HG03575 (cell line): ENCODE measurements around the gene HEPACAM2.

ENCODE experiments used
- ATAC-seq: cut with Tn5 transposase; IDR thresholded peaks from one replicate; pipeline ENCODE4 v1.9.1; 2021; ENCODE audit not compliant: unreplicated experiment, insufficient number of reproducible peaks, low FRiP score; ENCODE audit errors: extremely low read depth

HEPACAM2 gene

DNA sequence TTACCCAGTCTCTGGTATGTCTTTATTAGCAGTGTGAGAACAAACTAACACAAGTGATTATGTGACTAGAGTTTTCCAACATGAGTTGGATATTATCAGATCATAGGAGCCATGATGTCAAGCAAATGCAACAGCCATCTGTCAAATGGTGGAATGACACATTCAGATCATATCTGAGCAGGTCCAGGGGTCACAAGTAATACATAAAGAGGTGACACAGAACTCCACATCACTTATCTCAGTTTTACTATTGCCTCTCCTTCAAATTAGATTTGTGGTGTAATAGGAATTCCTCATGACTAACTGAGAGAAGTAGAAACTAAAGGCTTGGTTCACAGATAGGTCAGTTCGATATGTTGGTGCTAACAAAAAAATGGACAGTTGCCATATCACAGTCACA, 65.9 kb downstream of the HEPACAM2 start:
- no peak for ATAC-seq

DNA sequence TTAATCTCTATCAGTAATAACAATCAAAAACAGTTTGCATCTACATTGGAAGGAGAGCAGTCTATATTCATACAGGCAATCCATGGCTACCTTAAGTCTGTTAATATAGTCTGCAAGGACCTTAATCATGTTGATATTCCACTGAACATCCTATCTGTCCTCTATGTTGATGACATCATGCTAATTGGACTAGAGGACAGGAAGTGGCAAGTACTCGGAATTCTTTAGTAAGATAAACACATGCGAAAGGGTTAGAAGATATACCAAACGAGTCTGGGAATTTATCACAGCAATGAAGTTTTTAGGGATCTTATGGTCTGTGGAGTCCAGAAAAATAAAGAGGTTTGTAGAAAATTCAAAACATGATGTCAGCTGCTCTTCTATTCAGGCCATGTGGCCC, 66.8 kb downstream of the HEPACAM2 start:
- ATAC-seq: no peak

DNA sequence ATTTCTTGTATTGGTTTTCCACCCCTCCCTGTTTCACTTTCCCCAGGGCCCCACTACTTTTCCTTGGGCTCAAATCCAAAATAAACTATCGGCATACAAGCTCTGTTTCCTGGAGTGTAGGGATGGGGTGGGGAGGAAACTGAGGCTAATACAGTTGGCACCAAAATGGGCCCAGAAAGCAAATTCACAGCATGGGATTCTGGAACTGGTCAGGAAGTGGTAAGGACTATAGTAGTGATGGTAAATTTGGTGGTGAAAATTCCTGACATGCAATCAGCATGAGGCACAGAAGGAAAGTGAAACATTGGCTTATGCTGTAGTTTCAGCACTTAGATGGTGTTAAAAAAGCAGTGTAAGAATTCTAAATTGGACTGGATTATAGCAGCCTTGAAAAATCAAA, 69.4 kb downstream of the HEPACAM2 start:
- ATAC-seq: no peak

DNA sequence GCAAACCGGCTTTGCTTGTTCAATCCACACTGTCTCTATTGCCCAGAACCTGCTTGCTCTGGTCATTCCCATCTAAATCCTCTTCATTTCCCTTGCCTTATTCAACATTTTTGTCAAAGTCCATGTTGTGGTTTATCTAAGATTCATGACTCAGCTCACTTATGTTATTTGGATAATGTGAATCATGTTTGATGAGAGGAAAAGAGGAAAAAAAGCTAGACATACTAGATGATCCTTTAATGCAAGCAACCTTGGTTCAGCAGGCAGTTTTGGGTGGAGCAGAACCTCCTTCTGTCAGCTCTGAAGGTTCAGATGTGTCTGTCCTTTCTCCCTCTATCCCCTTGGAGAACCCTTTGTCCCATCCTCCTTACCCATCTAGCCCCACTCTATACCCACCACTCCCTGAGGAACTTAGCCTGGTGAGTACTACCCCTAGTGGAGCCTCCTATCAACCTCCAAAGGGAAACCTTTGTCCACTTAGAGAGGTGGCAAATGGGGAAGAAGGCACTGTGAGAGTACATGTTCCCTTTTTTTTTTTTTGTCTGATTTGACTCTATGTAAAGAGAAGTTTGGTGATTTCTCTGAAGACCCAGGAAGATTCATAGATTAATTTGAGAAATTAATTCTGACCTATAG, 76.0 kb downstream of the HEPACAM2 start:
- ATAC-seq: no peak

DNA sequence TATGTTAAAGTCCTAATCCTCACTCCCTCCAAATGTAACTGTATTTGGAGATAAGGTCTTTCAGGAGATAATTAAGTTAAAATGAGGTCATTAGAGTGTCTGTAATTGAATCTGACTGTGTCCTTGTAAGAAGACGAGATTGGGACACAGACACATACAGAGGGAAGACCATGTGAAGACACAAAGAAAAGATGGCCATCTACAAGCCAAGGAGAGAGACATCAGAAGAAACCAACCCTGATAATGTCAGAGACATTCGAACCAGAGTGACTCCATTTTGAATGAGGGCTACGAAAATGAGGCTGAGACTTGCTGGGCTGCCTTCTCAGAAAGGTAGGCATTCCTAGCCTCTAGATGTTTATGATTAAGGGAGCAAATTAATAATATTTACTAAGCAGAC, 77.5 kb downstream of the HEPACAM2 start:
- no peak for ATAC-seq

DNA sequence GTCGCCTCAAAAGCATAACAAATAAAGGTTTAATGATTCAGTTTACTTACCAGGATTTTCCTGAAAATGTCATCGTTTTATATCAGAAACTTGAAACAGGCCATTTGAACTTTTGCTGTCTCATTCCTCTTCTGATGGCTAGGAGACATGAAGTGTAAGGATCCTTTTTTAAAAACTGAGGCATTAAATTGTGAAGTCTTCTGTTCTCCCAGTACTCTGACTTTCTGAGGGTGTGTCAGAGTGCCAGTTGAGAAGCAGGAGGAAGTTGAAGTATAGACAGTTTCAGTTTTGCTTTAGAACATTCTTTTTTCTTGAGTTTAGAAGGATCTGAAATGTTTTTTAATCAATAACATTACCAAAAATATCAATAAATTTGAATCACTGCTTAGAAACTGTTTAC, 78.1 kb downstream of the HEPACAM2 start, which contains the start of gene SAMD9L:
Gene SAMD9L, minus strand, starts transcription at position 242 of the 400 bp plus-strand sequence. CDS start 12,414 bp downstream, outside the sequence.
- ATAC-seq: no peak

DNA sequence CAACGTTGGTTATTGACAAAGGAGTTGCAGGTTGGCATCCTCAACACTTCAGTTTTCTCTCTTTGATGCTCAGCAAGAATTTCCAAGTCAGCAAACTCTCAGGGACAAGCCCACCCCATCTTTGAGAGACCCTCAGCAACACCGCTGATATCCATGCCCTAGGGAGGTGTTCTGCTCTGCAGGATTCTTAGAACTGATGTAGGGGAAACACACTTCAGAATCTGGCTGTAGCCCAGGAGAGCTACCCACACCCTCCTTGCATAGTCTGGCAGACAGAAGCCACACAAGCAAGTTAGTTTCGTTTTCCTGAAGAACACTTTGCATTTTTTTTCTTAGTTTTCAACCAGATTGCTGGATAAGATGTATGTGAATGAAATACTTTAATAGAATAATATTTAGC, 78.9 kb downstream of the HEPACAM2 start:
- ATAC-seq: no peak

DNA sequence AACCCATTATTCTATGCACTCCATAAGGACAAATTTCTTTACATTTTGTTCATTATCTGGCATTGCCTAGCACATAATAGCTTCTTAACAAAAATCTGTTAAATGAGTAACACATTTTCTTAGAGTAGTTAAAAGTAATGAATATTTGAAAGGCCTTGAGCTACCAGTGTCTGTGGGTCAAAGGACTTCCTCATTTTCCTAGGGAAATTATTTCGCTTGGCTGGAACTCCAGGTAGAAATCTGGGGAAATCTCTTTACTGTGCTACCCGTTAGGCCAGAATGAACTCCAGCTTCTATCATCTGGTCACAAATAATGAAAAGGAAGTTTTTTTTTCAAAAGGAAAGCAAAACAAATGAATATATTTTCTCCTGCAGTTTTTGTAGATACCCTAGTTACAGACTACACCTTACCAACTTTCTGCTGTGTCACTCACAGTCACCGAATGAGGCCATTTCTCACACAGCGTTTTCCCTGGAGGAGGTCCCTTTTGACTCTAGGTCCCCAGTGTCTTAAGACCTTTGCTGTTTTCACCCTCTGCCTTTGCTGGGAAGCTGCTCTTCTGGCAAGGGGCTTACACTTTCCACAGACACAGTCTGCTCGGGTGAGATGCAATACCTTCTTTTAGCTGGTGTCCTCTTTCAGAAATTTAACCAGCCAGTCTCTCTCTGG, 79.7 kb downstream of the HEPACAM2 start:
- ATAC-seq: no peak

DNA sequence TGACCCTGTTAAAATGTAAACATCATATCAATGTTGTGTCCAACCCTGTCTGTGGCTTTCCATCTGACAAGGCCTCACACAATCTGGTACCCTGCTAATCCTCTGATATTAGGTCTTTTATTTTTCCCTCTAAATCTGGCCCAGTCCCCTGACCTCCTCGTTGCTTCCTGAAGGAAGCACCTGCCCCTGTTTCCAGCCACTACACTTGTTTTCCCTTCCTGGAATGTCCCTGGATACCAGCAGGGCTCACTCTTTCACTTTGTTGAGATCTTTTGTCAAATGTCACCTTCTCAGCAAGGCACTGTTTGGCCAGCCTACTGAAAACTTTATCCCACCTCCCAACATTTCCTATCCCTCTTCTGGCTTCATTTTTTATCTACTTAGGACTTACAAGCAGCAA, 80.2 kb downstream of the HEPACAM2 start:
- no peak for ATAC-seq

DNA sequence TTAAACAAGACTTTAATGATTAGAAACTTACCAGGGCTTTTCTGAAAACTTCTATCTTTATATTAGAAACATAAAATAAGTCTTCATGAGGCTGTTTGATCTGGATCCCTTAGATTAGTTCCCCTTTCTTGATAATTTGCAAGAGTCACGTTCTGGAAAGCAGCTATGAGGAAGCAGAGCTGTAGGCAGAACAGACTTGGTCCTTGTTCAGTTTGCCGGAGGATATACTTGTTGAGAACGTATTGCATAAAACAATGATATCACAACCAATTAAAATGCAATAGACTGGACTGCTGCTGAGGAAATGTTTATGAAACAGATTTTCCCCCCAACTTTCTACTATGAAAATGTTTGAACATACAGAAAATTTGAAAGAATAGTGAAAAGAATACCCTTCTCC, 80.9 kb downstream of the HEPACAM2 start:
- no peak for ATAC-seq

DNA sequence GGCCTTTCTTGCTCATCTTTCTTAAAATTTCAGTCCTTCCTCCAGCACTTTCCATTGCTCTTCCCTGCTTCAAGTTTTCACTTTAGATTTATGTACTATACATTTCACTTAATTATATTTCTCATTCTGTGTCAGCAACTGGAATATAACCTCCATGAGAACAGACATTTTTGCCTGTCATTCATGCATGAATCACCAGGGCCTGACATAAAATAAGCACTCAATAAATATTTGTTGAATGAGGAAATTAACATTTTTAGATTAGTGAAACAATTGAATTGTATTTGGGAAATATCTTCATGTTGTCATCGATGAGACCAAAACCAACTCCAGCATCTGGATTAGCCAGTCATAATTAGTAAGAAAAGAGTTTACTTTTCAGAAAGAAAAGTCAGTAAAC, 84.1 kb downstream of the HEPACAM2 start:
- ATAC-seq: no peak

DNA sequence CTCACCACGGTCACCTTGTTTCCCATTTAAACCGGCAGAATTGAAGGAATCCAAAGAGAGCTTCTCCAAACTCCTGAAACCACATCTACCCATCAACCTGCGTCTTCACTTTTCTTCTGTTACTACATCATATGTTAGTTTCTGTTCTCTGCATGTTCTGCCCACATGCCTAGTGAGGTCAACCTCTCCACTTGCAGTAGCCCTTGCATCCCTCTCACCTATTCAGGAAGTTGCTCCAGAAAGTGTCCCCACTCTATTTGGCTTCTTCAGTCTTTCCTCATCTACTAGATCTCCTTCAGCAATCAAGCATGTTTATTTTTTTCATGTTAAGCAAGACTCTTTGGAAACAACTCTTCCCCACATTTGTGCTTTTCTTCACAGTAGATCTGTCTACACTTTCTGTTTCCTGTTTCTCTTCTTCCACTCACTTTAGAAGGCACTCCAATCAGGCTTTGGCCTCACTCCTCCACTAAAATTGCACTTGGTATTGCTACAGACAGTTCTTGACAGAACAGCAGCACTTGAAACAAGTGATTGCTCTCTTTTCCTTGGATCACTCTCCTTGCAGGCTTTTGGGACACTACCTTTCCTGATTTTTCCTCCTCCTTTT, 85.6 kb downstream of the HEPACAM2 start:
- ATAC-seq: no peak

DNA sequence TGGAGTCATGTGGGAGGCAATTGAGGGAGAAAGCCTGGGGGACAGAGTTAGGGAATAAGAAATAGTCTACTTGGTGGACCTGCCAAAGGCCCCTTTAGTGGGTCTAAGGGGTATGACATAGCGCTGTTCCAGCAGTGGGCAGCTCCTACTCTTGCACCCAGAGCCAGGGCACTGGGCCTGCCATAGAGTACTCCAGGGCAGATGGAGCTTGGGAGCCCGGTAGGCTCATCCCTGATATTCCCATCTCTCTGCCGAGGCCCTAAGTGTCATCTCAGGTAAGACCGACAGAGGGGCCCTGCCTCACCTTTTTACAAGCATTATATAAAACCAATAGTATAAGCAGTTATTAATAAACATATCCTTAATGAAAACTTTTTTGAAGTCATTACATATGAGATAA, 87.7 kb downstream of the HEPACAM2 start:
- ATAC-seq: no peak
